ENCODE data around the gene SUPT3H. TPM values are rescaled to one million over a fixed set of nuclear protein-coding genes. Genes with fewer than 3 reads are reported as not detected.
A peak's percentile ranks its signal among the peaks of the same experiment; 100 is the strongest.

The SUPT3H gene
- total RNA-seq, 1 donor from 2014 or later = 1.2 TPM

DNA sequence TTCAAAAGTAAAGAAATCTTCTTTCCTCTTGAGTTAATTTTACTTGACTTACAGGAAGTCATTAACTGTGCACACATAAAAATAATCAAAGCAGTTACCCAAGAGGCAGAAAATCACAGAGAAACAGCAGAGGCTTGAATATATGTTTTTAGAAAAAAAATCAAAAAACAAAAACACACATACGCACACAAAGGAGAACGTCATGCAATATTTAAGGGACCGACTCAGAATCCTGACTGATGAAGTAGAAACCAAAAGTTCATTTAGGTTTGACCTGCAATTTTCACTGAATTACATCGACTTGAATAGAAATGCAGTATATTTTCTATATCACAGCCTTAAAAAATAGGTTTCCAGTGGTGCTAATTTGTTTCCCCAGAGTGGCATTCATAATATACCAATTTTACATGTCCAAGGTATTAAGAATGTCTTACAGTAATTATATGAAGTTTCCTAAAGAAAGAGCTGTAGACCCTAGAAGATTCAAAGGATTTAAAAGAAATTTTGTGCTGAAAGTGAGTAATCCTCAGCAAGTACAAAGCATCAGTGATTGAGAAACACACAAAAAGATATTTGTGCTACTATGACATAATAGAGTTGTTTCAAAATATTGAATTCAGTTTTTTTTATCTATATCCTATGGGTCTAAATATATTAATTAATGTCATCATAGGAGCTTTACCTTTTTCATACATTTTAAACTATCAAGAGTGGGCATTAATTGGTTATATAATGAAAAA is 408.1 kb downstream of the SUPT3H start:
- ATAC-seq (no peak), DNase-seq (ENCODE audit: low spot score) (no peak)

- ATAC-seq (no peak), DNase-seq (ENCODE audit: low spot score) (no peak)
Measured at GRCh38 chr6:44967481-44967880, 410.3 kb downstream of the SUPT3H start.

- ATAC-seq (no peak), DNase-seq (ENCODE audit: low spot score) (no peak)
Measured at GRCh38 chr6:44966449-44967092, 411.2 kb downstream of the SUPT3H start.

GRCh38 chr6:44965708-44966107 is 412.0 kb downstream of the SUPT3H start:
- ATAC-seq (no peak), DNase-seq (ENCODE audit: low spot score) (no peak)

- ATAC-seq = no peak
- no peak for DNase-seq (ENCODE audit: low spot score)
Measured at GRCh38 chr6:44960898-44961297, 416.8 kb downstream of the SUPT3H start.

DNA sequence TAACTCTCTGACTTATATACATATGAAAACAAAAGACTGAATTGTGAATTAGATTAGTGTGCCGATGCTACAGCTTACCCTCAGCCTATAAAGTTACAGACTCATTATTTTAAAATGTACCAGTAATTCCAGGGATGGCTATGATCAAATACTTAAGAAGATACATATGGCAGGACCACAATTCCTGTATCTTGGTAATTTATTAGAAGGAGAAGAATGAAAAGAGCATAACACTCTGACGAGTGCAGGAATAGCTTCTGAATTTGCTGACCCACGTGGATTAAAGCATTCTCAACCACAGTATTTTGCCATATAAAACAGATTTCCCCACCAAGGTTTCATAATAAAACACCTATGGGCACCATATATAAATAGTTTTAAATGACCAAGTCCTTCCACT is 418.1 kb downstream of the SUPT3H start:
- ATAC-seq (no peak), DNase-seq (ENCODE audit: low spot score) (no peak)

DNA sequence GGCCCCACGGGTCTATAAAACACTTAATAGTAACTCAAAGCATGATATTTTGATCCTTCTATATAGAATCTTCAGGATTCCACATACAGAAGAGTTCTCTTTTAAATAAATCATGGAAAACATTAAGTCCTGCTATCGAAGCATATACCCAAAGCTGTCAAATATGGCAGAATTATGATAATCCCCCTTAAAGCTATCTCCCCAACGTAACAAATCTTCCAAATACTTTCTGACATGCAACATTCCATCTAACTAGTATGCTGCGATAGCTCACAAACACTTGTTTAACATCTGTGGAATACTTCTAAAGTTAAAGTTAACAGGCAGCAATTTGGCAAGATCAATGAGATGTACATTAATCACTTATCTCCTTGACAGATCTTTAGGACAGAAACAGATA is 420.6 kb downstream of the SUPT3H start:
- ATAC-seq (no peak), DNase-seq (ENCODE audit: low spot score) (no peak)

GRCh38 chr6:44956396-44956795 is 421.3 kb downstream of the SUPT3H start:
- ATAC-seq (no peak), DNase-seq (ENCODE audit: low spot score) (no peak)

DNA sequence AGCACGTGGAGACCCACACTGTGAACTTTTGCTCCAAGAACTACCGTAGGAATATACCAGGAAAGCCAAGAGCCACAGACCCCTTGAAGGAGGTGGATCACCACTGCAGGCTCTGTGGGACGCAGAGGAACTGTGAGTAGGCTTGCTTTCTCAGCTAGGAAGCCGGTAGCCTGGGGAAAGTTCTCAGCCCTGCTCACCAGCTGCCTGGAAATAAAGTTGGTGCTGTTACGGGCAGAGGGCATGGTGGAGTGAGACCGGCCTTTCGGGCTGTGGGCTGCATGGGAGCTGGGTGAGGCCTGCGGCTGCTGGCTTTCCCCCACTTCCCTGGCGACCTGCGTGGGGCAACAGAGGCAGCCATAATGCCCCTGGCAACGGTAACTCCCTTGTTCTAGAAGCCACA is 422.6 kb downstream of the SUPT3H start:
- ATAC-seq (no peak), DNase-seq (ENCODE audit: low spot score) (no peak)

GRCh38 chr6:44954281-44954680 is 423.5 kb downstream of the SUPT3H start:
- ATAC-seq (no peak), DNase-seq (ENCODE audit: low spot score) (no peak)

- ATAC-seq = no peak
- no peak for DNase-seq (ENCODE audit: low spot score)
Measured at GRCh38 chr6:44951253-44951747, 426.4 kb downstream of the SUPT3H start.

- ATAC-seq = no peak
- DNase-seq (ENCODE audit: low spot score) = no peak
Measured at GRCh38 chr6:44949596-44950201, 428.0 kb downstream of the SUPT3H start.

DNA sequence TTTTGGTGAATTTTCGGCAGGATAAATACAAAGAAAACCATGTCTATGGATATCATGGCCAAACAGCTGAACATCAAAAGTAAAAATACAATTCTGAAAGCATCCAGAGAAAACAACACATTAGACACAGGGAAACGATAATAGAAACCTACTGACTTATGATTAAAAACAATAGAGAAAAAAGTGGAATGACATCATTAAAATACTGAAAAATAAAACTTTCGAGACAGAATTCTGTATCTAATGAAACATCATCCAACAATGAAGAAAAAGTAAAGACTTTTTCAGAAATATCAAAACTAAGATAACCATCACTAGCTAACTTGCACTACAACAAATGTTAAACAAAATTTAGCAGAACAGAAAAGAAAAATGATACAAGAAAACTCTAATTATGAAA is 434.2 kb downstream of the SUPT3H start:
- DNase-seq (ENCODE audit: low spot score) (no peak), ATAC-seq (no peak)

- ATAC-seq (no peak), DNase-seq (ENCODE audit: low spot score) (no peak)
Measured at GRCh38 chr6:44942798-44943197, 434.9 kb downstream of the SUPT3H start.

DNA sequence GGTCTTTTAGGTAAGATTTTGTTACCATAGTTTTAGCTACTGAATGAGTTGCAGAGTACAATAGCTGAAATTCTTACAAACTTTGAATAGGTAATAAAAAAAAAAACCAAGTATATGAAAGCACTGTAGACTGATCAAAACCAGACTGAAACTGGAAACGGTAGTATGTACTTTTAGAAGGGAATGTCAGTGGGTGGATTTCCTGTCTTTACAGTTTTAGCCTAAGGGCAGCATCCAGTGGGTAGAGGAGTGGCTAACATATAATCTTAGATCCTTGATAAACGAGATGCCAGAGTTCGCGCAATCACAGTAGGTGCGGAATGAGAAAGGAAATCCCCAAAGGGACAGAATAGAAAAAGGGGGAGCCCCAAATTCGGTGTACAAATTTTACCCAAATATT is 435.5 kb downstream of the SUPT3H start:
- DNase-seq (ENCODE audit: low spot score) (no peak), ATAC-seq (no peak)

DNA sequence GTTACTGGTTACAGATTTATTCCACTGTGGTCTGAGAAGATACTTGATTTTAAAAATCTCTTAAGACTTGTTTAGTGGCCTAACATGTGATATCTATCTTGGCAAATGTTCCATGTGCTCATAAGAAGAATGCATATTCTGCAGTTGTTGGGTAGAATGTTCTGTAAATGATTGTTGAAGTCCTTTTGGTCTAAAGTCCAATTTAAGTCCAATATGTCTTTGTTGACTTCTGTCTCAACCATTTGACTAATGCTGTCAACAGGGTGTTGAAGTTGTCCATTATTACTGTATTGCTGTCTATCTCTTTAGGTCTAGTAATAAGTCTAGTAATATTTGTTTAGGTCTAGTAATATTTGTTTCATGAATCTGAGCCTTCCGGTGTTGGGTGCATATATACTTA is 437.4 kb downstream of the SUPT3H start:
- peak; percentile 67 for ATAC-seq
- no peak for DNase-seq (ENCODE audit: low spot score)

DNA sequence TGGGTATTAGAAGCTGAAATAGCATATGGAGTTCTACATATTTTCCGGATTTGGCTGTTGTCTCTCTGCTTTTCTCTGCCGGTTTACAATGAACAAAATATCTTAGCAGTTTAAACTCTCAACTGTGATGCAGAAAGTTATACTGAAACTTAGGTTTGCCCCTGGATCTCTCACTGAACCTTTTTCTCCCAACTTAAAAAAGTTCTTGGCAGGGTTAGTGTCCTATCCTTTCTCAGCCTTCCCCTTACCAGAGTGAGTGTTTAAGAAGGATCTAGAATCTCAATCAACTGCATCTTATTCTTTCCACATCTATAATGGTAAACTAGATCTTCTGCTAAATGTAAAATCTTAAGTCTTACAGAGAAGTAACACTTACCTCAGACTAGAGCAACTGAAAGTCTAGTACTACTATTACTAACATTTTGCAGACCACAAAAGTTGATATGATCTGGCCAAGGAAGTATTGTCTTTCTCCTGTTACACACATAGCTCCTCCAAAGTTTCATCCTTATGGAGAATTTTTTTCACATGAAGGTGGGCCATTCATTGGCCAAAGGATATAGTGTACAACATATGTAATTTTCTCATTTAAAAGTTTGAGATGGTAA is 441.9 kb downstream of the SUPT3H start:
- ATAC-seq (no peak), DNase-seq (ENCODE audit: low spot score) (no peak)

- ATAC-seq = no peak
- DNase-seq (ENCODE audit: low spot score) = no peak
Measured at GRCh38 chr6:44933108-44933507, 444.6 kb downstream of the SUPT3H start.

GRCh38 chr6:44932651-44933091 is 445.1 kb downstream of the SUPT3H start:
- DNase-seq (ENCODE audit: low spot score) (no peak), ATAC-seq (no peak)

DNA sequence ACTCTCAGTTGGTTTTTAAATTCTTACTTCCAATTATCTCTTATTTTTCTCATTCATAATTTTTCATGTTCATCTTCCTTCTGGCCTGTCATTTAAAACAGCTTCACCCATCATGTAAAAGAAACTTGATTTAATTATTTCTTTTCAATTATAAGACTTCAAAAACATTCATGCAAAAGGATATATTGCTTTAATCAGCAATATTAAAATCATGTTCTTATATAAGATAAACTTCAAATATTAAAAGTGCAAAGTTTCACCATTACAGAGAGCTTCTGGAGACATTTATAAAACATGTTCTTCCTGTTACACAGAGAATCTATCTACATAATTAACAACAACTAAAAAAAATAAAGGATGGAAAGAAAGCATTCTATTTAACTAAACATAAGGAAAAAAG is 446.3 kb downstream of the SUPT3H start:
- DNase-seq (ENCODE audit: low spot score) (no peak), ATAC-seq (no peak)

DNA sequence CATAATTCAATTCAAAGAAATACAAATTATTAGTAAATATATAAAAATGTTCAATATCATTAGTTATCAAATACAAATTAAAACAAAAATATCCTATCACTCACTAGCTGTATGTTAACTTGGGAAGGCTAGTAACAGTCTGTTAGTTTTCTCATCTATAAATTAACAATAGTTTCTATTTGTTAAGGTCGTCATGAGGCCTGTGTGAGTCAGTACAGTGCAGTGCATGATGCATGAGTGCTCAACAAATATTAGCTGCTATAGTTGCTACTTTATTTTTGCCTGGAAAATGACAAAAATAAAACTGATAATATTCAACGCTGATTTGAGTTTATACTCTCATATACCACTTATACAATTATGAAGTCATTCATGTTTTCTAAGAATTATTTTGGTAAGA is 451.2 kb downstream of the SUPT3H start:
- DNase-seq (ENCODE audit: low spot score) (no peak), ATAC-seq (no peak)
